AG09309 (cell line): Measurements from ENCODE around the gene FAM83F.
"Not testable (repeated sequence)": the region's sequence is repeated elsewhere in the genome, so short reads cannot be mapped to it uniquely, and the experiment has no call there.

Source experiments
- DNase-seq: peaks from one replicate; pipeline ENCODE4 v3.0.0-alpha.2; 2010; ENCODE audit warnings: low read depth
- H3K4me3 ChIP-seq: 2 replicates; pipeline ENCODE4 v1.5.1; 2011; ENCODE audit warnings: mild to moderate bottlenecking, low read depth, low read length, moderate library complexity; ENCODE audit not compliant: control insufficient read depth
- CTCF ChIP-seq: IDR thresholded peaks from 2 replicates; pipeline ENCODE4 v1.5.1; 2011; ENCODE audit warnings: mild to moderate bottlenecking, low read depth, low read length, inconsistent platforms; ENCODE audit not compliant: insufficient read depth, control insufficient read depth; ENCODE audit errors: missing control alignments

FAM83F gene

GRCh38 chr22:39994566-39995392, at the start of gene FAM83F:
TSS of gene FAM83F (plus strand) at chr22:39994954. CDS start at chr22:39995043, 89 bp downstream.
- no peak for DNase-seq
- H3K4me3 ChIP-seq = no peak within 1 kb of the TSS

GRCh38 chr22:39946126-39946502, 48.6 kb upstream of the FAM83F start:
- H3K4me3 ChIP-seq = no peak overlapping the region
- TF ChIP-seq CTCF = no peak
- no peak for DNase-seq

More at GRCh38 chr22:39994566-39995392, at the start of gene FAM83F:
- no peak for TF ChIP-seq CTCF

GRCh38 chr22:39946503-39947219, 48.1 kb upstream of the FAM83F start:
- no peak for DNase-seq
- TF ChIP-seq CTCF = no peak
- no peak overlapping the region for H3K4me3 ChIP-seq

GRCh38 chr22:39947220-39948216, 47.2 kb upstream of the FAM83F start:
- DNase-seq = no peak
- no peak for TF ChIP-seq CTCF
- H3K4me3 ChIP-seq = no peak overlapping the region

GRCh38 chr22:39949964-39950737, 44.6 kb upstream of the FAM83F start:
- TF ChIP-seq CTCF = no peak
- DNase-seq = no peak
- no peak overlapping the region for H3K4me3 ChIP-seq

GRCh38 chr22:39951603-39952293, 43.0 kb upstream of the FAM83F start:
- not testable (repeated sequence) for H3K4me3 ChIP-seq, DNase-seq
